Gastrocnemius medialis (tissue), 4 donors: ENCODE results near the gene GSTO1. TPM values are rescaled to one million over a fixed set of nuclear protein-coding genes. Genes with fewer than 3 reads are reported as not detected.
A peak's percentile ranks its signal among the peaks of the same experiment; 100 is the strongest.

Experiments used
- ATAC-seq, 2 donors: fragments of 150-250 bp; one replicate each; pipeline ENCODE4 v1.9.1; 2016
- DNase-seq, 2 donors: peaks; one replicate each; pipeline ENCODE4 v3.0.0-alpha.2; 2019
- H3K27ac ChIP-seq, 4 donors: fragments of 200-600 bp; sonication (generic); 1 replicate in 1 of 4; 2 replicates in 3 of 4; pipeline ENCODE4 v1.5.1; 2016 to 2018; ENCODE audit warnings: mild to moderate bottlenecking in 2 of 4, moderate library complexity in 1 of 4
- H3K27me3 ChIP-seq, 3 donors: fragments of 200-600 bp; sonication (generic) in 2 of 3; 1 replicate in 1 of 3; 2 replicates in 2 of 3; pipeline versions ENCODE4 v1.5.1 to v1.6.0; 2016 to 2019; ENCODE audit warnings: mild to moderate bottlenecking in 1 of 3, moderate library complexity in 1 of 3
- H3K36me3 ChIP-seq, 2 donors: fragments of 200-600 bp; sonication (generic) in 1 of 2; one replicate each; pipeline ENCODE4 v1.5.1; 2017 to 2018
- H3K4me1 ChIP-seq, 2 donors: fragments of 200-600 bp; sonication (generic) in 1 of 2; one replicate each; pipeline ENCODE4 v1.5.1; 2016 to 2017; ENCODE audit warnings: mild to moderate bottlenecking in 2 of 2
- H3K4me3 ChIP-seq, 4 donors: fragments of 200-600 bp; sonication (generic) in 3 of 4; 1 replicate in 1 of 4; 2 replicates in 3 of 4; pipeline ENCODE4 v1.5.1; 2016 to 2019; ENCODE audit warnings: mild to moderate bottlenecking in 2 of 4
- H3K9me3 ChIP-seq, 3 donors: fragments of 200-600 bp; sonication (generic) in 2 of 3; 1 replicate in 1 of 3; 2 replicates in 2 of 3; pipeline ENCODE4 v1.5.1; 2016 to 2019
- POLR2A ChIP-seq, 2 donors: fragments of 450-650 bp; IDR thresholded peaks; one replicate each; pipeline ENCODE4 v1.6.1; 2017; ENCODE audit warnings: antibody characterized with exemption in 2 of 2, mild to moderate bottlenecking in 2 of 2, moderate library complexity in 2 of 2
- in situ Hi-C, 4 donors: fragments of 200-750 bp; cut with MboI; loops; one replicate each; pipeline versions ENCODE4 v1.15.0 to v1.8.0; 2017; ENCODE audit warnings: low sequenced_read_pairs in 4 of 4
- intact Hi-C: fragments of 100-400 bp; cut with DNase I; formaldehyde crosslinking; loops from one replicate; pipeline ENCODE4 v1.15.1; 2023; ENCODE audit warnings: low total_unique reads
- total RNA-seq, 4 donors: library from RNA; depleted of rRNA; stranded (reverse); fragments of >200 nt; gene quantifications; one replicate each; pipeline versions ENCODE4 v1.1.0 to v1.2.3, GENCODE V29; 2016
- TF ChIP-seq, protein P1 (sequence below), 5 experiments: fragments of 450-650 bp in 3 of 5; fragments of 200-600 bp in 2 of 5; sonication (generic) in 2 of 5; IDR thresholded peaks in 4 of 5; conservative IDR thresholded peaks in 1 of 5; 1 replicate in 4 of 5; 2 replicates in 1 of 5; pipeline ENCODE4 v1.5.1; 2016 to 2019; ENCODE audit warnings: antibody characterized with exemption in 5 of 5, mild to moderate bottlenecking in 3 of 5, moderate library complexity in 3 of 5

The GSTO1 gene
- total RNA-seq, 4 donors from 2014 or later: 39.6 to 284 (median 74.2) TPM

DNA sequence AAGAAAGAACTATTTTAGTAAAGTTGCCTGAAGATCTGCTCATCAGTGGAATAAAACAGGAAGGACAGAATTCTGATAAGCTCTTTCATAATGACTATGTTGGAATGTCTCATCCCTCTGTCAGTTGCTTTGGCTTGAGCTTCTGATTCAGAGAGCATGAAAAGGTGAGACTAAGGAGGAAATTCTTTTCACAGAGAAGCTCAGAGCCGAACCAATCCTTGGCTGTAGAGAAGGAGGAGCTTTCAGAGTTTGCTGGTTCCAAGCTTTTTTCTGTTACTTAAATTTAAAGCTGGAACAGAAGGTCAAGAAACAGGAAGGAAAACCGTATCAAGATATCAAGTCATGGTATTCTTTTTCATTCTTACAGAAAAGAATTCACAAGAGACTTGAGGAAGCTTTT lies 38.3 kb downstream of the GSTO1 start:
- H3K27me3 ChIP-seq: no peaks in the 10 kb centered on the region
- H3K4me1 ChIP-seq: no peaks in the 10 kb centered on the region
- H3K36me3 ChIP-seq: no peaks in the 10 kb centered on the region
- H3K4me3 ChIP-seq: no peak overlapping the region
- DNase-seq: no peak
- in situ Hi-C loops: loop anchor here in 1 of 4 donors (5.0 kb wide), 1 partner anchor 54 kb away; no protein-coding TSS in a partner anchor
- intact Hi-C loops: no loop called here
- ATAC-seq: no peak
- no peak for TF ChIP-seq POLR2A (IDR thresholded peaks at IDR 0.05)
- TF ChIP-seq, protein P1, sequence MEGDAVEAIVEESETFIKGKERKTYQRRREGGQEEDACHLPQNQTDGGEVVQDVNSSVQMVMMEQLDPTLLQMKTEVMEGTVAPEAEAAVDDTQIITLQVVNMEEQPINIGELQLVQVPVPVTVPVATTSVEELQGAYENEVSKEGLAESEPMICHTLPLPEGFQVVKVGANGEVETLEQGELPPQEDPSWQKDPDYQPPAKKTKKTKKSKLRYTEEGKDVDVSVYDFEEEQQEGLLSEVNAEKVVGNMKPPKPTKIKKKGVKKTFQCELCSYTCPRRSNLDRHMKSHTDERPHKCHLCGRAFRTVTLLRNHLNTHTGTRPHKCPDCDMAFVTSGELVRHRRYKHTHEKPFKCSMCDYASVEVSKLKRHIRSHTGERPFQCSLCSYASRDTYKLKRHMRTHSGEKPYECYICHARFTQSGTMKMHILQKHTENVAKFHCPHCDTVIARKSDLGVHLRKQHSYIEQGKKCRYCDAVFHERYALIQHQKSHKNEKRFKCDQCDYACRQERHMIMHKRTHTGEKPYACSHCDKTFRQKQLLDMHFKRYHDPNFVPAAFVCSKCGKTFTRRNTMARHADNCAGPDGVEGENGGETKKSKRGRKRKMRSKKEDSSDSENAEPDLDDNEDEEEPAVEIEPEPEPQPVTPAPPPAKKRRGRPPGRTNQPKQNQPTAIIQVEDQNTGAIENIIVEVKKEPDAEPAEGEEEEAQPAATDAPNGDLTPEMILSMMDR (IDR thresholded peaks at IDR 0.05 in 4 of 5, conservative IDR thresholded peaks at IDR 0.05 in 1 of 5): no peak
- H3K9me3 ChIP-seq: no peaks in the 10 kb centered on the region
- no peak overlapping the region for H3K27ac ChIP-seq

DNA sequence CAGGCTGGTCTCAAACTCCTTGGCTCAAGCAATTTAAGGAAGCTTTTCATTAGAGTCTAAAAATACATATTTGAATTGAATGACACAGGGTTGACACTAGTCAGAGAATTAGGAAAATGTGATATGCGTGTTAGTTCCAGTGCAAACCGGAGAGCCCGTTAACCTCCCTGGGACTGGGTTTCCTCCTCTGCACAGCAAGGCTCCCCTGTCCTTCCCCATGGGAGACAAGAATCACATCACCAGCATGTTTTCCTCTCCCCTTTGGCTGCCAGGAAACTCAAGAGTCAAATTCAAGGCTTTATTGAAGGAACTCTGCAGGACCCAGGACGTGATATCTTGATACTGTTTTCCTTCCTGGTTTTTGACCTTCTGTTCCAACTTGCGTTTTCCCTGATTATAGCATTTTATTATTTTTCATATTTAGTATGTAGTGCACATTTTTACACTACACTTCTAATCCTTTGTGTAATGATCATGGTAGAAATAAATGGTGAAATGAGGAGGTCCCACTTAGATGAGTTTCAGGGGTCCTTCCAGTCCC lies 39.2 kb downstream of the GSTO1 start:
- in situ Hi-C loops (loop anchor here in 1 of 4 donors (5.0 kb wide), 1 partner anchor 53 kb away; no protein-coding TSS in a partner anchor), intact Hi-C loops (no loop called here)
- H3K4me3 ChIP-seq: no peak overlapping the region

DNA sequence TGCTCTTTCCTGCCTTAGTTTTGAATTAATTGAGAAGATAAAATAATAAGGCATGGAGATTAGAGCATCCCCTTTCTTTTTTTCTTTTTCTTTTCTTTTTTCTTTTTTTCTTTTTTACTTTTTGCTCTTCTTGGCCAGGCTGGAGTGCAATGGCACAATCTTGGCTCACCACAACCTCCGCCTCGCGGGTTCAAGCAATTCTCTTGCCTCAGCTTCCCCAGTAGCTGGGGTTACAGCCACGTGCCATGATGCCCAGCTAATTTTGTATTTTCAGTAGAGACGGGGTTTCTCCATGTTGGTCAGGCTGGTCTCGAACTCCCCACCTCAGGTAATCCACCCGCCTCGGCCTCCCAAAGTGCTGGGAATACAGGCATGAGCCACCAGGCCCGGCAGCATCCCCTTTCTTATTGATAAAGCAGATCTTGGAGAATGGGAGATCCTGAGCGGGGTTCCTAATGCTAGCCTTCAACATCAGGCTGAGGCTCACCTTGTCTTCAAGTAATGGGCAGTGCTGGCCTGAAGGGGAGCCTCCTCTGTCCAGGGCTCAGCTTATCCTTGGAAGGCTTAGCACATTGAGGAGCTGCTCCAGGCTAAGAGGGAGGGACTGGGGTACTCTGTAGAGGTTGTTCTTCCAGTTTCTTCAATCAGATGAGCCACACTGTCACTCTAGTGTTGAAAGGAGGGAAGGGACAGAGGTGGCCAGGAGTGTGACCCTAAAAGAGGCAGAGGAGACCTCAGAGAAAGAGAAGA lies 42.2 kb downstream of the GSTO1 start:
- Histone ChIP-seq H3K9me3 (no peaks in the 10 kb centered on the region), H3K4me3 (no peak overlapping the region), H3K27ac (no peak overlapping the region), H3K4me1 (peaks cover 20 to 23% of the 10 kb centered on the region in 2 donors), H3K27me3 (no peaks in the 10 kb centered on the region), H3K36me3 (no peaks in the 10 kb centered on the region)
- in situ Hi-C loops: loop anchor here in 1 of 4 donors (5.0 kb wide), 1 partner anchor 50 kb away; no protein-coding TSS in a partner anchor
- intact Hi-C loops: no loop called here
- no peak for DNase-seq
- no peak for ATAC-seq
- TF ChIP-seq POLR2A (IDR thresholded peaks at IDR 0.05): no peak
- TF ChIP-seq, protein P1 (IDR thresholded peaks at IDR 0.05 in 4 of 5, conservative IDR thresholded peaks at IDR 0.05 in 1 of 5): no peak

More for the DNA sequence above, 39.2 kb downstream of the GSTO1 start:
- Histone ChIP-seq H3K27me3 (no peaks in the 10 kb centered on the region), H3K36me3 (no peaks in the 10 kb centered on the region), H3K9me3 (no peaks in the 10 kb centered on the region), H3K27ac (no peak overlapping the region), H3K4me1 (no peaks in the 10 kb centered on the region)
- DNase-seq: no peak
- no peak for ATAC-seq
- TF ChIP-seq, protein P1 (IDR thresholded peaks at IDR 0.05 in 4 of 5, conservative IDR thresholded peaks at IDR 0.05 in 1 of 5): no peak
- no peak for TF ChIP-seq POLR2A (IDR thresholded peaks at IDR 0.05)

DNA sequence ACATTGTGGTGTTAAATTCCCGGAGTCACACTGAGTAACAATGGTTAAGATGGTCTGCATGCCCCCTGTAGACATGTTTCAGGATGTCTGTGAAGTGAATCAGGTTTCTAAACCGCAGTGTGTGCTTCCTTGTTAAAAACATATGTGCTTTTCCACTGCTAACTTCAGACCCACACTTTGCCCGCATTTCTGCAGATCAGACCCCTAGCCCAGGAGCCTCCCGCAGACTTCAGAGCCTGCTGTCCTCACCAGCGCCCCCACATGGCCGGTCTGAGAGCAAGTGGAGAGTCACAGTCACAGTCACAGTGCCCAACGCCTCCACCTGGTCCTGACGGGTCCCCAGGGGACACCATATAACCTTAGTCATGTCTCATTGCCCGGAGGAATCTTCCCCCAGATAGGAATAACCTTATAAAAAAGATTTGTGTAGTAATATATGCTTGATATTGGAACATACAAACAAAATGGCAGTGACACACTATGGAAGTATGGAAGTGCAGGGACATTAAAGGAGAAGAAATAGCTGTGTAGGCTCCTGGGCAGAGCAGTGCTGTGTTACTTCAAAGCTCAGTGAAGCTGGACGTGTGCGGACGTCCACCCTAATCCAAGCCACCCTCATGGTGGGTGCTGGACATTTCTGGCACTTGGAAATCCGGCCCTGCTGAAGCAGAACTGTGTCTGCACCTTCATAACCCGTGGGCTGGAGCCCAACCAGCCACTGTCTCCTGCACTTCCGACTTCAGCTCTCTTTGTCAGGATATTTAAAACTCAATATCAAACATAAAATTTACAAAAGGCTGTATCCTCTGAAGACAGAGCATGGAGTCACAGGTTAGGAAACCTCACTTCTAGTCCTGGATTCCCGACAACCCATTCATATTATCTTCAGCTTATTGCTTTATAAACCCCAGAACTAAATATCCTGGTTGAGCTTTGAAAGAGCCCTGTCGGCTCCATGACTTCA lies 43.3 kb downstream of the GSTO1 start:
- ATAC-seq (no peak), DNase-seq (no peak)
- Histone ChIP-seq H3K4me3 (no peak overlapping the region), H3K36me3 (no peaks in the 10 kb centered on the region), H3K27me3 (no peaks in the 10 kb centered on the region), H3K4me1 (peaks cover 20 to 24% of the 10 kb centered on the region in 2 donors), H3K27ac (no peak overlapping the region), H3K9me3 (no peaks in the 10 kb centered on the region)
- TF ChIP-seq, protein P1 (IDR thresholded peaks at IDR 0.05 in 4 of 5, conservative IDR thresholded peaks at IDR 0.05 in 1 of 5): peak in 1 of 5 experiments; percentile 36
- TF ChIP-seq POLR2A (IDR thresholded peaks at IDR 0.05): no peak
- intact Hi-C loops: no loop called here
- in situ Hi-C loops: loop anchor here in 1 of 4 donors (5.0 kb wide), 1 partner anchor 49 kb away; no protein-coding TSS in a partner anchor
